Measurements from ENCODE around the gene COL6A1. TPM values are rescaled to one million over a fixed set of nuclear protein-coding genes. Genes with fewer than 3 reads are reported as not detected.
"Not testable (repeated sequence)": the region's sequence is repeated elsewhere in the genome, so short reads cannot be mapped to it uniquely, and the experiment has no call there.

Gene COL6A1
- total RNA-seq, 2 experiments from 2014 or later = 5.2 to 5.5 TPM

GRCh38 chr21:45964649-45965048 lies 16.9 kb upstream of the COL6A1 start:
- POLR2A ChIA-PET = no interaction called here
- CTCF ChIA-PET = no interaction called here

- POLR2A ChIA-PET = no interaction called here
Measured at GRCh38 chr21:45965084-45965809, 16.3 kb upstream of the COL6A1 start.

GRCh38 chr21:45966791-45967394 lies 14.7 kb upstream of the COL6A1 start:
- ChIA-PET POLR2A (no interaction called here), CTCF (no interaction called here)

More at GRCh38 chr21:45965084-45965809, 16.3 kb upstream of the COL6A1 start:
- CTCF ChIA-PET = no interaction called here

DNA sequence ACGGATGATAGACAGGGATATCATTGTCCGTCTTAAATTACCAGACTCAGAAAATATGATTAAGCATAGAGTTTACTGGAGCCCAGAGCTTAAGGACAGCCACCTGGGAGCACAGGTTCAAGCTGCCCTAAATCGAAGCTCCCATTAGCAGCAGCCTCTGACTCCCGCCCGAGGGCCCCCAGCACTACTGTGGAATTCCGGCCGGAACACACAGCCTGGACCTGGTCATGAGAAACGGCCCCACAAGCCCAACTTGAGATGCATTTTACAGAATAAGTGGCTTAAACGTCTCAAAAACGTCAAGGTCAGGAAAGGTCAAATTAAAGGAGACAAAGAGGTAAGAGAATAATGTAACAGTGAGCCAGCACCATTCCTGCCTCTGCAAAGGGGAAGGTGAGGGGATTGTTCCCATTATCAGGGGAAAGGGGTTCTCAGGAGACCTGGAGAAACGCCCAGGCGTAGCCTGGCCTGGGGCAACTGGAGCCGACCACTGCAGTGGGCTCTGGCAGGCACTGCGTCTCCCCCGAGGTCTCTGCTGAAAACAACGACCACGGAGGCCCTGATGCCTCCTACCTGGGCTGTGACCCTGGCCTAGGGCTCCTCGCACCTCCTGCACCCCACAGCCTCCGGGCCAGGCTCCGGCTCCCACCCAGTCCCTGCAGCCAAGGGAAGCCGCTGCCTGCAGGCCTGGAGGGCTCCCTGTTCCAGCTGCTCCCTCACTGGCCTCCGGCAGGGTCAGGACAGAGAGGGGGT lies 11.5 kb upstream of the COL6A1 start:
- POLR2A ChIA-PET = no interaction called here
- CTCF ChIA-PET = interaction anchor here (0.8 to 1.7 kb wide), 5 partner anchors 9 to 173 kb away, joined by 3 to 6 read pairs (median 3); partner anchors contain the start of gene COL6A1

GRCh38 chr21:45970674-45971615 lies 10.6 kb upstream of the COL6A1 start:
- ChIA-PET CTCF (interaction anchor here (0.8 to 1.7 kb wide), 5 partner anchors 8 to 173 kb away, joined by 3 to 4 read pairs (median 3); no protein-coding TSS in a partner anchor), POLR2A (no interaction called here)

DNA sequence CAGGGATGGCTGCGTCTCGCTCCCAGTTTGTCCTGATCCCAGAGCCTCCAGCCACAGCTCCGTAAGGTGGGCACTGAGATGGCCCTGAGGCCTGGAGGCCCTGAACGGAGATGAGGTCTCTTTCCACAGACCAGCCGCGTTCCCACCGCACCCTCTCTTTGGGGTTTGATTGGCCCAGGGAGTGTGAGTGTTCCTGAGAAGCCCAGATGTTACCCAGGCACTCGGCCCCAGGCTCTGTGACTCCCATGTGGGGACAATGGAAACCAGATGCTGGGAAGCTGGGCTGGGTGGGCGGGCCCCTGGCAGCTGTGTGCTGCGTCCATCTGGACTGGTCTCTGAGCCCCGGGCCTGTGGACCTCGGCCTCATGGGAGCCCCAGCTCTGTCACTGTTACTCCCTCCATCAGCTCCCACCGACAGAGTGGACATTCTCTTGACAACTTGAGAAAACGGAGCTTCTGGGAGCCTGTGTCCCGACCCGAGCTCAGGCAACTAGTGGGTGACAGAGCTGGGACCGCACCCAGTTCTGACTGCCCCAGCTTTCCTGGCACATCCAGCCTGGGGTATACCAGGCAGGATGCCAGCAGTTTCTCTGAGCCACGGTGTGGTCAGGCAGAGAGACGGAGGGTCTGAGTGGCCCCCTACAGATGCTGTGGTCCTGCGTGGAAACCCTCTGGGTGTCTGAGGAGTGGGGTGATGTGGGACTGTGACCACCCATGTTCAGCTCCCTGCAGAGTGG lies 9.8 kb upstream of the COL6A1 start:
- ChIA-PET POLR2A (no interaction called here), CTCF (interaction anchor here (0.8 to 1.7 kb wide), 4 partner anchors 8 to 351 kb away, joined by 3 read pairs; partner anchors contain the start of gene COL6A1)

DNA sequence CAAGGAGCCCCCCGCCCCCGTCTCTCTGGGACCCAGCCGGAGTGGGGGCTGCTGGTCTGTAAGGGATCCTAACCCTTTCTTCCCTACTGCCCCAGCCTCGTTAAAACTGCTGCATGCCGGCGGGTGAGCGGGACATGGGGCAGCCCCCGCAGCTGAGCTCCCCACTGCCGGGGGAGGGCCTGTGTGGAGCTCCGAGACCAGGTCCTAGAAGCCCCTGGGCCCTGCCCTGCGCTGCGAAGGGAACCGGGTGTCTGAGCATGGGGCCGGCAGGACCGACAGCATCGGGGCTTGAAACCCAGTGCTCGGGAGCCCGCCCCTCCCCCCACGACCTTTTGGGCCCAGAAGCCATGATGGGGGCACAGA lies 9.2 kb upstream of the COL6A1 start:
- POLR2A ChIA-PET = no interaction called here
- CTCF ChIA-PET = interaction anchor here (0.8 to 1.6 kb wide), 3 partner anchors 9 to 350 kb away, joined by 3 read pairs; partner anchors contain the start of gene COL6A1

- POLR2A ChIA-PET = interaction anchor here (0.6 to 1.0 kb wide), 3 partner anchors 31 to 579 kb away, joined by 3 to 6 read pairs (median 6); no protein-coding TSS in a partner anchor
Measured at GRCh38 chr21:45972716-45973474, 8.7 kb upstream of the COL6A1 start.

DNA sequence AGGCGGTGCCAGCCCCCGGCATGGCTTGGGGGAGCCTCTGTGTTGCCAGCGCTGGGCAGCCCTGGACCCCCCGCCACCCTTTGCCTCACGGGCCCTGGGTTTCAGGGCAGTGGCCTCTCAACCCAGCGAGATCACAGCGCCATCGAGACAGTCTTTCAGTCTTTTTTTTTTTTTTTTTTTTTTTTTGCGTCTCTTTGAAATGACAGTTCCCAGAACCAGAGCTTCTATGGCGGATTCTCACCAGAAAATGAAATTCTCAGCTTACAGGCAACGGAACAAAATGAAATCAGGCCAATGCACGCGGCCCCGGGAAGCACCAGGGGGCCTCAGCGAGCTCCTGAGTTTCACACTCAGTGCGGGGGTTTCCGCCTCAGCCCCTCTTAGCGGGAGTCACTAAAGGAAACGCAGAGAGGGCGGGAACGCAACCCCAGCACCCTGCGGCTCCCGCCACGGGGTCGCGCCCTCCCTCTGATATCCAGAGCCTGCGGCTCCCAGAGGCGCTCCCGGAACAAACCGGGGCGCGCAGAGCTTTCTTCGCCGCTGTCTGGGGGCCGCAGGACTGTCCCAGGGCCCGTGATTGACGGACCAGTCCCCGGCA lies 8.0 kb upstream of the COL6A1 start:
- CTCF ChIA-PET = interaction anchor here (0.6 to 1.6 kb wide), 6 partner anchors 9 to 311 kb away, joined by 3 to 11 read pairs (median 4); partner anchors contain the start of gene MCM3AP
- POLR2A ChIA-PET = interaction anchor here (0.6 to 1.0 kb wide), 7 partner anchors 31 to 1046 kb away, joined by 3 to 6 read pairs (median 5); no protein-coding TSS in a partner anchor

More at GRCh38 chr21:45972716-45973474, 8.7 kb upstream of the COL6A1 start:
- CTCF ChIA-PET = interaction anchor here (0.6 to 1.6 kb wide), 8 partner anchors 9 to 350 kb away, joined by 3 to 11 read pairs (median 3); partner anchors contain the start of genes COL6A1 and MCM3AP

DNA sequence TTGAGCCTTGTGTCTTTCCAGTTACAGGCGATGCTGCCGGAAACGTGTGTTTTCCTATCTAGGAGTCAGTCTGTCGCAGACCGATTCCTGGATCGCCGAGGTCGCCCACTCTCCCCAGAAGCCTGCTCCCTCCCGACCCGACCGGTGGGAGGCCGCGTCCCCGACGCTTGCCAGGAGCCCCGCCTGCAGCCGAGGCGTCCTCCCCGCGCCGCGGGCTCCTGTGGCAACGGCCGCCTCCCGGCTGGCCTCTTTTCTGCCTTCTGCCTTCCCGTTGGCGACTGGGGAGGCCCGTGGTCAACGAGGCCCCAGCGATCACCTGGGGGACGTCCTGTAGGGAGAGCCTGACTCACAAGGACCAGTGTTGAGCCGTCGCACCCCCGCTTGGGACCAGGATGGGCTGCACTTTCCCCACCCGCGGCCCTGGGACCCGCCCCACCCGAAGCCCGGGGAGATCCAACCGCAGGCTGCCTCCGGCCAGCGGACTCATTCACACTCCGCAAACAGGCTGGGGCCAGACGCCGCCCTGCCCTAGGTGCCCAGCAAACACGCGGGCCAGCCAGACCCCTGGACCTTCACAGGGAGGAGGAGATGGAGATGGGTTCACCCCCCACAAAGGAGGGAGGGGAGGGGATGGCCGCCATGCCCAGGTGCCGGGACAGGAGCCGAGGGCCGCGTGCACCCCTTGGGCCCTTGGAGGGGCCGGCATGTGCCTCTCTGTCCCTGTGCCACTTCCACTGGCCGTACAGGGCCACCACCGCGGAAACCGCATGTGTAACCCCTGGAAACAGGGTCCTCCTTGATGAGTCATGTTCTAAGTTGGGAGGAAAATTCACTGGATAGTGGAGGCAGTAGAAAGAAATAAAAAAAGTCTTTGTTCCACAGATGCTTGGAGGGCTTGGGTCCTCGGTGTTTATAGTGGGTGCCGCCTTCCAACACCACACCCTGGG lies 7.2 kb upstream of the COL6A1 start:
- POLR2A ChIA-PET = interaction anchor here (0.6 to 1.0 kb wide), 5 partner anchors 78 to 1047 kb away, joined by 3 to 6 read pairs (median 5); no protein-coding TSS in a partner anchor
- CTCF ChIA-PET = interaction anchor here (1.1 to 1.6 kb wide), 3 partner anchors 11 to 169 kb away, joined by 3 to 11 read pairs (median 5); no protein-coding TSS in a partner anchor

DNA sequence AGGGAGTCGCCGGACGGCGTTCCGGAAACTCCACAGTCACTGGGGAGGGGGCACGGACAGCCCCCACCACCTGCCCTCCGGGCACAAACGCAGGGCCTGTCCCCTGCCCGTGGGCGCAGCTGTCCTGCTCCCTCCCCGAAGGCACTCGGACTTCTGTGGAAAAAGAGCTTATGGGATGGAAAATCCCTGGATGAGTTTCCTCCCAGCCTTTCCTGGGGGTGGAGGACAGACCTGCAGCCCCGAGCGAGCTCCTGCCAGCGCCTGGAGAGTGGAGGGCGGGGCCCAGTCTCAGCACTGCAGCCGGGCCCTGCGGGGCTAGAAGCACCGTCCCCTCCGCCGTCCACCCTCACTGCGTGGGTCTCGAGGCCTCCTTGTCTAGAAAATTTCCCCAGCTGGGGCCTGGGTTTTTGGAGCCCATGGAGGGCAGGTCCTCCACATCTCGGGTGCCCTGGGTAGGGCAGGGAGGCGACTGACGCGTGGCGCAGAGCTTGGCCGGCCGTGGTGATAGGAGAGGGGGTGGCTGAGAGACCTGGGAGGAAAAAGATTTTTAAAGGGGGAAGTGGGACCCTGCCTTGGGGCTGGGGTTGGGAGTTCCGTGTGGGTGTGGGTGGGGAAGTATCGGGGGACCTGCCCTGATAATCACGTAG lies 6.4 kb upstream of the COL6A1 start:
- POLR2A ChIA-PET = no interaction called here
- CTCF ChIA-PET = no interaction called here

DNA sequence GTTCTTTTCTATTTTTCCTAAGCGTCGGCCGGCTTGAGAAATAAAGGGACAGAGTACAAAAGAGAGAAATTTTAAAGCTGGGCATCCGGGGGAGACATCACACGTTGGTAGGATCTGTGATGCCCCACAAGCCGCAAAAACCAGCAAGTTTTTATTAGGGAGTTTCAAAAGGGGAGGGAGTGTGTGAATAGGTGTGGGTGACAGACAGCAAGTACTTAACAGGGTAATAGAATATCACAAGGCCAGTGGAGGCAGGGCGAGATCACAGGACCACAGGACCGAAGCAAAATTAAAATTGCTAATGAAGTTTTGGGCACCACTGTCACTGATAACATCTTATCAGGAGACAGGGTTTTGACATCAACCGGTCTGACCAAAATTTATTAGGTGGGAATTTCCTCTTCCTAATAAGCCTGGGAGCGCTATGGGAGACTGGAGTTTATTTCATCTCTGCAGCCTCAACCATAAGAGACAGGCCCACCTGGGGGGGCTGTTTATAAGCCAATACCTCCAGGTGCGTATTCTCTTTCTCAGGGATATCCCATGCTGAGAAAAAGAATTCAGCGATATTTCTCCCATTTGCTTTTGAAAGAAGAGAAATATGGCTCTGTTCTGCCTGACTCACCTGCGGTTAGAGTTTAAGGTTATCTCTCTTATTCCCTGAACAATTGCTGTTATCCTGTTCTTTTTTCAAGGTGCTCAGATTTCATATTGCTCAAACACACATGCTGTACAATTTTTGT lies 5.7 kb upstream of the COL6A1 start:
- POLR2A ChIA-PET, CTCF ChIA-PET: not testable (repeated sequence)

- POLR2A ChIA-PET = no interaction called here
- CTCF ChIA-PET = interaction anchor here (0.5 kb wide), 1 partner anchor 361 kb away, joined by 3 read pairs; no protein-coding TSS in a partner anchor
Measured at GRCh38 chr21:45976701-45977311, 4.8 kb upstream of the COL6A1 start.

DNA sequence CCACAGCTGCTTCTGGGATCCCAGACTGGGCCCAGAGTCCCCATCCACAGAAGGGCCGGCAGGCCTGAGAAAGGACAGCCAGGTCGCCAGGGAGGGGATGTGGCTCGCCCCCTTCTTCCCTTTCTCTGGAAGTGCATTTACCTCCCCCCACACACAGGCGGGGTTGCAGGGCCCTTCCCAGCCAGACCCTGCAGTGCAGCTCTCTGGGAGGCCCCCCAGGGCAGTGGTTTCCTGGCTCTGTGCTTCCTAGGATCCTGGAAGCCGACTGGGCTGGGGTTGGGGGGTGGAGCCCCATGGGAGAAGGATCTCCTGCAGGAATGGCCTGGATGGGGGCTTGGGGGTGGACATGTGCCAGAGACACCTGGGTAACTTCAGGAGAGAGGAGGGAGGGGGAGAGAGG lies 4.2 kb upstream of the COL6A1 start:
- ChIA-PET CTCF (no interaction called here), POLR2A (no interaction called here)
